GM23248 (cell line): Measurements from ENCODE around the gene RYR3.

Source experiments
- EZH2 ChIP-seq: fragments of 200-600 bp; sonication (generic); IDR thresholded peaks from 2 replicates; pipeline ENCODE4 v1.6.1; 2018; ENCODE audit warnings: antibody characterized with exemption, mild to moderate bottlenecking; ENCODE audit not compliant: insufficient read depth, poor library complexity, severe bottlenecking
- EZH2phosphoT487 ChIP-seq: fragments of 200-600 bp; sonication (generic); IDR thresholded peaks from 2 replicates; pipeline ENCODE4 v1.6.1; 2018; ENCODE audit warnings: antibody characterized with exemption, moderate library complexity, mild to moderate bottlenecking, low read depth; ENCODE audit not compliant: insufficient read depth

DNA sequence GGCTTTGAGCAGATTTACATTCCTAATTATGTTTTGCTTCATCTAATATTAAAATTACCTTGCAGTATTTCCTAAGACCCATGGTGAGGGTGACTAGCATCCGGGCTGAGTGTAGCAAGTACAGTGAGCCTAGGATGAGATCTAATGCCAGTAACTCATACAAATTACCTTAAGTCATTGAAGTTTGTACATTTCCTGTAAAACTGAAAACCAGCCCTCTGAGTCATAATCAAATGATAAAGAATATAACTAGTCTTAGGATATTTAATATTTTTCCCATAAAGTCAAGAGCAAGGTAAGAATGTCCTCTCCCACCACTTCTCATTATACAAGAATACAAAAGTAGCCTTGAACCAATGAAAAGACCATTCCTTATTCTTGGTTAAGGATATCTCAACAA, 602.7 kb downstream of the RYR3 start:
- TF ChIP-seq EZH2 (no peak), EZH2phosphoT487 (no peak)
